ENCODE results near the gene KRT6C.
"Not testable (repeated sequence)": the region's sequence is repeated elsewhere in the genome, so short reads cannot be mapped to it uniquely, and the experiment has no call there.

The KRT6C gene

DNA sequence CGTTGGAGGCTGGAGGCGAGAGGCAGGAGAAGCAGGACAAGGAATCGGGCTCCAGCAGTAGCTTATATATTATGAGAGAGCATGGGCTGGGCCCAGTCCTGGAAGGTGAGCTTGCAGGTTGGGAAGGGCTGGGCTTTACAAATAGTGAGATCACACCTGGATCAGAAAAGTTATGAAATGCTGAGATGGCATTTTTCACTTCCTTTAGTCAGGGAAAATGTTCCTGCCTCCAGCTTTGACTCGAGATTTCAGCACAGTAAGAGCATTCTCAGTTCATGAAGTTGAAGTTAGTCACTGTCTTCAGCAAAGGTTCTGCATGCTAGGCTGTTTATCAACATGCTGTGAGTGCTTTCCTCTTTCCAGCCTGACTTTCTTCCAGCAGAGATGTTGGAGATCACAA lies at the start of gene KRT6C:
Gene KRT6C, minus strand, starts transcription at position 38 of the 400 bp plus-strand sequence. CDS start 68 bp downstream, outside the sequence.
- DNase-seq = no peak

DNA sequence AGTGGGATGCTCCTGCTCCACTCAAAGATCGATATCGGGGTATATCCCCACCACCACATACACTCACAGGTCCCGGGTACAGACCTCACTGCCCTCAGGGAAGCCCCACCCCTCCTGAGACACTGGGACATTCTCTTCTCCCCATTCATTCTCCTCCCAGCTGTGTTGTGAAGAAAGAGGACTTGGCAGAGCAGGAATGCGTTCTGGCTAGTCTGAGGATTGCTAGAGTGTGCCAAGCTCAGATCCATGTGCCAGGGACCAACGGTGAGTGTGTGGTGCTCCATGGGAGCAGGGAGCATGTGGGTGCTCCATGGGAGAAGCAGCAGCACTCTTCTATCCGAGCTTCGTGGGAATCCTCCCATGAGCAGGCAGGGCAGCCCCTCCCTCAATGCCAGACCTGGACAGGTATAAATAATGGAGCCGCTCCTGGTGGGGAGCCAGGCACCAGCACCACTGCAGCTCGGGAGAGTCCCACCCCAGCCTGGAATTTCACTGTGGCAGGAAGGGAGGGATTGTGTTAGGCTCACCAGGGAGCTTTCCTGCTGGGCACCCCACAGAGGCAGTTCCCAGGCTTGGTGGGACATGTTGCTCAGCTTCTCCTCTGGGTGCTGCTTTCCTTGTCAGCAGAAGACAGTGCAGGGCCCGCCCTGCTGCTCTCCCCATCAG lies 48.9 kb upstream of the KRT6C start:
- no peak for DNase-seq

GRCh38 chr12:52521568-52522266 lies 48.1 kb upstream of the KRT6C start:
- DNase-seq = no peak

- no peak for DNase-seq
Measured at GRCh38 chr12:52521175-52521567, 47.6 kb upstream of the KRT6C start.

DNA sequence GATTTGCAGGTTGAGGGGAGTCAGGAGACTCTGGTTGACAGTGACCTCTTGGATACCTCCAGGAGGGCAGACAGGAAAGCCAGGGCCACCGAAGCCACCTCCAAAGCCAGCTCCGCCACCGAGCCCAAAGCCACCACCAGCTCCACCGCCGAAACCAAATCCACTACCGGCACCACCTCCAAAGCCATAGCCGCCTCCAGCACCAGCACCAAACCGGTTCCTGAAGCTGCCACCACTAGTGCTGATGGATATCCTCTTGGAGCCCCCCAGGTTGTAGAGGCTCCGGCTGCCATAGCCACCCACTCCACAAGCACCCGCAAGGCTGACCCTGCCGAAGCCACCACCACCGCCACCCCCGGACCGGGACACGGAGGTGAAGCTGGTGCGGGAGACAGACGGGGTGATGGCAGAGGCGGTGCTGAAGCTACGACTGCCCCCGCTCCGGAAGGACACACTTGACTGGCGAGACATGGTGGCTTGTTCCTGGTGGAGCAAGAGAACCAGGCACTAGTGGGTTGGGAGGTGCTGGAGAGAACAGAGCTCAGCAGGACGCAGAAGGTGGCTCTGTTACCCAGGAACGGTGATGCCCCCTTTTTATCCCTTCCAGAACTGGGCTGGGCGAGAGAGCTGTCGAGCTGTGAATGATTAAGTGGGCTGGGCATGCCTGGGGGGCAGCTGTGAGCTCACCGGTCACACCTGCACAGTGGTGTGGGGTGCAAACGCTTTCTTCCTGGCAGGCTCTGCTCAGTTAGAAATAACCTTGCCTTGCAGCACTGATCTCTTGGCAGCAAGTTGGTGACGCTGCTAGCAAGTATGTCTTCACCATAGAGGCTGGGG lies 46.4 kb upstream of the KRT6C start, which contains the start of gene KRT5:
Gene KRT5, minus strand, starts transcription at position 569 of the 837 bp plus-strand sequence. Its CDS starts 98 bp downstream, at position 471.
- no peak for DNase-seq

DNA sequence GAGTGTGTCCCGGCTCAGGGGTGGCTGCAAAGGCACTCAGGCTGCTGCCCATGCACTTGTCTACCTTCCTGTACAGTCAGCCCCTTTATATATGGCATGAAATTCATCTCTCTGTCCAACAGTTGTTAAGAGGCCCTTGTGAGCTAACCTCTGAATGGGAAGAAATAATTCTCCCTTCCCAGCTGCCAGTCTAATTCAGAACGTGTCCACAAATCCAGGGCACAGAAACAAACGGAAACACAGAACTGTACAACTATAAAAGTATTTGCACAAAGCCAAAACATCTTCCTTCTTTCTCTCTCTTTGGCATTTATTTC lies 45.7 kb upstream of the KRT6C start:
- no peak for DNase-seq

GRCh38 chr12:52518574-52519386 lies 45.2 kb upstream of the KRT6C start:
- no peak for DNase-seq

DNA sequence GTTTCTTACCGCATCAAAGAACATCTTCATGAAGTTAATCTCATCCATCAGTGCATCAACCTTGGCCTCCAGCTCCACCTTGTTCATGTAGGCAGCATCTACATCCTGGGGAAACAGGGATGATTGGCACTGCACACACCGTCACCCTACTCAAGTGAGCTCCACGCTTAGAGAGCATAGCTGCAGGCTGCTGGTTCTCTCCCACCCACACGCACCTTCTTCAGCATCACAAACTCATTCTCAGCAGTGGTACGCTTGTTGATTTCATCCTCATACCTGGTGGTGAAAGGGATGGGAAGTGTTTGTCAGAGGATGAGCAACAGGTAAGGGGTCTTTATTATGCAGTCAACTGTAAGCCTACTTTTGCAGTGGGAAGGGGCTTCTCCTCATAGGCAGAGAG lies 44.3 kb upstream of the KRT6C start:
- DNase-seq = no peak

DNA sequence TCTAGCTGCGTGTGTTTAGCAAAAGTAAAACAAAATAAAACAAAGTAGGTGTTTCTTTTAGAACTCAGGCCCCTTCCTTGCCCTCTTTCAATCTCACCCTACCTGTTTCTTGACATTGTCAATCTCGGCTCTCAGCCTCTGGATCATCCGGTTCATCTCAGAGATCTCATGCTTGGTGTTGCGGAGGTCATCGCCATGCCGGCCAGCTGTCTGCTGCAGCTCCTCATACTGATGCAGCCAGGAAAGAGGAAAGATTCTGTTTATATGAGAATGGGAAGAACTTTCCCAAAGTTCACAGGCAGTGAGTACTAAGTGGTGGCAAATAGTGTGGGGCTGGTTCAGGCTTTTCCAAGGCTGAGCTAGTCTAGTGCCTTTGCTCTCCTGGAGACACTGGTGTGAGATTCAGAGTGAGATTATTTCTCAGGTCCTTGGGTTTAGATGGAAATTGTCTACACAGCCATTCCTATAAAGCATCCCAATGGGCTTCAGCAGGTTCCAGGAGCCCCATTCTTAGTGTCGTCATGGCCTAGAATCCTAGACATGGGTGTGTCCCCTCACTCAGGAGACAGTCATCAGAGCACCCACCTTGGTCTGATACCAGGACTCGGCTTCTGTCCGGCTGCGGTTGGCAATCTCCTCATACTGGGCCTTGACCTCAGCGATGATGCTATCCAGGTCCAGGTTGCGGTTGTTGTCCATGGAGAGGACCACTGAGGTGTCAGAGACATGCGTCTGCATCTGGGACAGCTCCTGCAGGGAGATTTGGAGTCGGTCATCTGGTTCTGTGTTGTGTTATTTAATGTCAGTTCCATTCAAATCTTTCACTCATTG lies 43.6 kb upstream of the KRT6C start:
- DNase-seq = no peak

DNA sequence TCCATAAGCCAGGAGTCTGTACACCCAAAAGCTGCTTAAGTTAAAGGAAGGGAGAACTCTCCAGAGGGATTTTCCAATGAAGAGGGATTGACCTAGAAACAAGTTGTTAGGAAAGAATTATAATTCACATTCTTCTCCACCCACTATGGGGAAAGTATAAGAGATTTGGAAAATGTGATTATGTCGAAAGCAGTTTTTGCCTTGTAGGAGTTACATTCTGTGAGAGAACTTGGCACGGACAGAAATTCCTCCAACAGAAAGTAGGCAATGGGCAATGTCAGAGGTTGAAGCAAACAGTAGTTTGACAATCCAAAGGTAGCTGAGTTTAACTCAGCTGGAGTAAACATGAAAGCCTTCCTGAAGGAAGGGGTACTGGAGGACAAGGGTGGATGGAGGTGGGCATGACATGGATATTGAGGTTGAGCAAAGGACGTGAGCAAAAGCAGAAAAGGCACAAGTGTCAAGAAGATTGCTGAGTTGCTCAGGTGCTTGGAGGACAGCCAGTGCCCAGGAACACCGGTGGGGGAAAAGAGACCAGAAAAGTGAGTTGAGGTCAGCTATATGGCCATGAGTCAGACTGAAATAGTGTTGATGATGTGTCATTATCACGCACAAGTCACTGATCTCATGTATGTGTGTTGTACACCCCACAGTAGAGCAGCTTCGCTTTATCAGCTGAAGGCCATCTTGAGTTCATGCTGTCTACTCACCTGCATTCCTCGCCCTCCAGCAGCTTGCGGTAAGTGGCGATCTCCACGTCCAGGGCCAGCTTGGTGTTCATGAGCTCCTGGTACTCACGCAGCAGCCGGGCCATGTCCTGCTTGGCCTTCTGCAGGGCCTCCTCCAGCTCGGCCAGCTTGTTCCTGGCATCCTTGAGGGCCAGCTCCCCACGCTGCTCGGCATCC lies 42.6 kb upstream of the KRT6C start:
- no peak for DNase-seq

DNA sequence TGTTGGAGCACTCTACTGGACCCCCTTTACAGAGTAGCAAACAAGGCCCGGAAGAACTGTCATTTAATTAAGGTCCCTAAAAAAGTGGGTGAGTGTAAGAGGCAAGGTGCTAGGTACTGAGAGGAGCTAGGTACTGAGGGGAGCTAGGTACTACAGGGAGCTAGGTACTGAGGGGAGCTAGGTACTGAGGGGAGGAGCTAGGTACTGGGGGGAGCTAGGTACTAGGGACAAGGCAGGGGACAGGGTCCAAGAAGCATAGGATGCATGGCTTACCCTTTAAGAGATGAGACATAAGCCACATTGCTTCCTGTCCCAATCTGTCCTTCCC lies 41.7 kb upstream of the KRT6C start:
- no peak for DNase-seq

DNA sequence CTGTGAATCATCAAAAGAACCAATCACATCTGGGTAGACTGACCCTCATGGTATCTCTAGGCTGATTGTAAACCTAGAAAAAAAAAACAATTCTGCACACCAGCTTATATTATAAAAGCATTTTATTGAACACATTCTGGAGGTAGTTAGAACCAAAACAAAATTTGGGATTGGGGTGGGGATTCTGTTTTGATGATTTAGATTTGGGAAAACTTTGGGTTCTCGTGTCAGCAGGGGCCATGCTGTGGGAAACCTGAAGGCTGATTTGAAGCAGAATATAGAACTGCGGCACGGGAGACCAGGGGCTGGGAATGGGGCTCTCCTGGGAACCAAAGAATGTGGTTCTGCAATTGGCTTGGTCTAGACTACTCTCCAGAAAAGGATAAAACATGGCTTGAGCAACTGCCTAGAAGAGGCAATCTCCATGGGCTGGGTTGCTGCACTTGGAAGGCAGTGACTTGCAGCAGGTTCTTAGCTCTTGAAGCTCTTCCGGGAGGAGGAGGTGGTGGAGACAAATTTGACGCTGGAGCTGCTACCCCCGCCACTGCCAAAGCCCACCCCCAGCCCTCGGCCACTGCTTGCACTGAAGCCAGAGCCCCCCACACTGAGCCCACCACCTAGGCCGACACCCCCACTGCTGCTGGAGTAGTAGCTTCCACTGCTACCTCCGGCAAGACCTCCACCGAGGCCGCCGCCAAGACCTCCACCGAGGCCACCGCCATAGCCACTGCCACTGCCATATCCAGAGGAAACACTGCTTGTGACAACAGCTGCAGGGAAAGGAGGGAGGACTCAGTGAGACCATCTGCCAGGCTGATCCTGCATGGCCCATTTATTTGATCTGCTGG lies 41.1 kb upstream of the KRT6C start:
- DNase-seq = no peak

DNA sequence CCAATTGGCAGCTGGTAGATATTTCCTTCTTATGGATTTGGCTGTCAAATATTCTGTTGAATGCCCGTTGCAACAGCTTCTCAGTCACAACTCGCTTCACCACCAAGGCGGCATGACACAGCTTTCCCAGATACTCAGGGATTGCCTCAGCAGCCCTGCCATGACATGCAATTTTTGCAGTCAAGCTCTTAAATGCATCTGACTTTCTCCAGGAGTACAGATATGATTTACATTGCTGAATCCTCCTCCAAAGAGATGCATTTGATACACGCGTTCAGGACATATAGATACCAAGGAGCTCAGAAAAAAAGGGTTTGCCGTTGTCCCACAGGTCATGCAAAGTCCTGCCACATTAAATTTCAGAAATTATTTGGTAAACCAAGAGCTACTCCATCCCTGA lies 40.1 kb upstream of the KRT6C start:
- no peak for DNase-seq

GRCh38 chr12:52508211-52508610 lies 34.6 kb upstream of the KRT6C start:
- DNase-seq = no peak

- peak; percentile 31 for DNase-seq
Measured at GRCh38 chr12:52506858-52507715, 33.5 kb upstream of the KRT6C start.

- DNase-seq = no peak
Measured at GRCh38 chr12:52502877-52503276, 29.3 kb upstream of the KRT6C start.

- no peak for DNase-seq
Measured at GRCh38 chr12:52501490-52501889, 27.9 kb upstream of the KRT6C start.

GRCh38 chr12:52500574-52500973 lies 27.0 kb upstream of the KRT6C start:
- DNase-seq = not testable (repeated sequence)
